Stomach (tissue), 9 donors: ENCODE measurements around the gene RABGAP1L. TPM values are rescaled to one million over a fixed set of nuclear protein-coding genes. Genes with fewer than 3 reads are reported as not detected.

Experiments used
- DNase-seq, 2 donors: peaks; one replicate each; pipeline versions ENCODE4 v3.0.0 to v3.0.0-alpha.2; 2013 to 2019
- H3K27ac ChIP-seq, 5 donors: fragments of 200-600 bp in 4 of 5; sonication (generic) in 4 of 5; one replicate each; pipeline ENCODE4 v1.5.1; 2013 to 2019; ENCODE audit warnings: mild to moderate bottlenecking in 1 of 5, moderate library complexity in 1 of 5
- H3K27me3 ChIP-seq, 3 donors: fragments of 200-600 bp; sonication (generic); one replicate each; pipeline ENCODE4 v1.5.1; 2017 to 2019; ENCODE audit warnings: mixed run types in 1 of 3
- H3K36me3 ChIP-seq, 4 donors: fragments of 200-600 bp; sonication (generic); 1 replicate in 3 of 4; 2 replicates in 1 of 4; pipeline ENCODE4 v1.5.1; 2016 to 2019
- H3K4me1 ChIP-seq, 4 donors: fragments of 200-600 bp; sonication (generic); one replicate each; pipeline ENCODE4 v1.5.1; 2016 to 2019
- H3K4me3 ChIP-seq, 4 donors: fragments of 200-600 bp; sonication (generic) in 3 of 4; one replicate each; pipeline ENCODE4 v1.5.1; 2016 to 2019; ENCODE audit warnings: mild to moderate bottlenecking in 1 of 4
- H3K9me3 ChIP-seq, 4 donors: fragments of 200-600 bp; sonication (generic); one replicate each; pipeline ENCODE4 v1.5.1; 2016 to 2019
- EP300 ChIP-seq: sonication (generic); formaldehyde crosslinking; IDR thresholded peaks from one replicate; pipeline ENCODE4 v1.6.1; 2017; ENCODE audit warnings: antibody characterized with exemption
- POLR2A ChIP-seq, 4 donors: fragments of 450-650 bp; IDR thresholded peaks; one replicate each; pipeline ENCODE4 v1.6.1; 2016; ENCODE audit warnings: antibody characterized with exemption in 4 of 4, control low read depth in 2 of 4, mild to moderate bottlenecking in 1 of 4, moderate library complexity in 1 of 4
- POLR2AphosphoS5 ChIP-seq, 3 donors: sonication (generic); formaldehyde crosslinking; IDR thresholded peaks; one replicate each; pipeline ENCODE4 v1.6.1; 2016; ENCODE audit warnings: antibody characterized with exemption in 3 of 3
- WGBS, 5 donors: extraction: QIAGEN DNeasy Blood & Tissue Kit in 3 of 5; methylation state at CpG; one replicate each; pipeline versions ENCODE4 v1.1.5 to v1.1.7; 2013 to 2018; 5-methylcytosine and 5-hydroxymethylcytosine counted together
- intact Hi-C: fragments of 100-400 bp; cut with DNase I; formaldehyde crosslinking; loops from one replicate; pipeline ENCODE4 v1.15.1; 2023; ENCODE audit warnings: low total_unique reads
- polyA plus RNA-seq, 3 donors: library from polyadenylated mRNA; stranded (reverse); fragments of 200-250 nt; gene quantifications; one replicate each; pipeline ENCODE4 v1.2.3, GENCODE V29; 2013
- total RNA-seq, 5 donors: library from RNA; depleted of rRNA; stranded (reverse); fragments of >200 nt; gene quantifications; one replicate each; pipeline versions ENCODE4 v1.1.0 to v1.2.3, GENCODE V29; 2014 to 2016
- TF ChIP-seq, protein P1 (sequence below), 7 experiments: fragments of 450-650 bp in 4 of 7; fragments of 200-600 bp in 3 of 7; sonication (generic) in 3 of 7; IDR thresholded peaks; one replicate each; pipeline ENCODE4 v1.5.1; 2016 to 2019; ENCODE audit warnings: antibody characterized with exemption in 7 of 7, control low read depth in 2 of 7, mild to moderate bottlenecking in 1 of 7
- donor health status: healthy with polysubstance abuse.
- donor health status: Bipolar disorder and iron deficiency.
- donor health status: healthy.

The RABGAP1L gene
- total and polyA plus RNA-seq, 8 donors: 14.2 to 238 (median 57.9) TPM

DNA sequence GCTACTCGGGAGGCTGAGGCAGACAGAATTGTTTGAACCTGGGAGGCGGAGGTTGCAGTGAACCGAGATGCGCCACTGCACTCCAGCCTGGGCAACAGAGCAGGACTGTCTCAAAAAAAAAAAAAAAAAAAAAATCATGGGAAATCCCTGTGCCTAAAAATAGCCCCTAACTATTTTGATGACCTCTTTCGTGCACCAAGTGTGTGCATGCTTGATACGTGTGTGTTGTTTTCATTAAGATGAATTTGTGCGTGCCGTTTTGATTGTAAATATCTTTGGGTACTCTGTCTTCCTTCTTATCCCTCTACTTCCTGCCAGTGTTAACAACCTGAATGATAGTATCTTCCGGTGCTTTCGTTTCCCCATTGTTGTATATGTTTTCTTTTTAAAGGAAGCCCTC is 850.2 kb downstream of the RABGAP1L start:
- no peaks in the 10 kb centered on the region for H3K9me3 ChIP-seq
- no peak for DNase-seq
- no peaks in the 10 kb centered on the region for H3K4me1 ChIP-seq
- no peak overlapping the region for H3K4me3 ChIP-seq
- TF ChIP-seq EP300: no peak
- TF ChIP-seq POLR2AphosphoS5 (IDR thresholded peaks at IDR 0.05): no peak
- TF ChIP-seq, protein P1, sequence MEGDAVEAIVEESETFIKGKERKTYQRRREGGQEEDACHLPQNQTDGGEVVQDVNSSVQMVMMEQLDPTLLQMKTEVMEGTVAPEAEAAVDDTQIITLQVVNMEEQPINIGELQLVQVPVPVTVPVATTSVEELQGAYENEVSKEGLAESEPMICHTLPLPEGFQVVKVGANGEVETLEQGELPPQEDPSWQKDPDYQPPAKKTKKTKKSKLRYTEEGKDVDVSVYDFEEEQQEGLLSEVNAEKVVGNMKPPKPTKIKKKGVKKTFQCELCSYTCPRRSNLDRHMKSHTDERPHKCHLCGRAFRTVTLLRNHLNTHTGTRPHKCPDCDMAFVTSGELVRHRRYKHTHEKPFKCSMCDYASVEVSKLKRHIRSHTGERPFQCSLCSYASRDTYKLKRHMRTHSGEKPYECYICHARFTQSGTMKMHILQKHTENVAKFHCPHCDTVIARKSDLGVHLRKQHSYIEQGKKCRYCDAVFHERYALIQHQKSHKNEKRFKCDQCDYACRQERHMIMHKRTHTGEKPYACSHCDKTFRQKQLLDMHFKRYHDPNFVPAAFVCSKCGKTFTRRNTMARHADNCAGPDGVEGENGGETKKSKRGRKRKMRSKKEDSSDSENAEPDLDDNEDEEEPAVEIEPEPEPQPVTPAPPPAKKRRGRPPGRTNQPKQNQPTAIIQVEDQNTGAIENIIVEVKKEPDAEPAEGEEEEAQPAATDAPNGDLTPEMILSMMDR (IDR thresholded peaks at IDR 0.05): no peak
- TF ChIP-seq POLR2A (IDR thresholded peaks at IDR 0.05): no peak
- WGBS, 5 donors: 80 to 85% (median 84%) methylated on average over 10 of the region's 10 CpGs
- intact Hi-C loops: no loop called here
- peaks cover 39 to 100% (median 98%) of the 10 kb centered on the region in 4 donors for H3K36me3 ChIP-seq
- no peak overlapping the region for H3K27ac ChIP-seq
- no peaks in the 10 kb centered on the region for H3K27me3 ChIP-seq

DNA sequence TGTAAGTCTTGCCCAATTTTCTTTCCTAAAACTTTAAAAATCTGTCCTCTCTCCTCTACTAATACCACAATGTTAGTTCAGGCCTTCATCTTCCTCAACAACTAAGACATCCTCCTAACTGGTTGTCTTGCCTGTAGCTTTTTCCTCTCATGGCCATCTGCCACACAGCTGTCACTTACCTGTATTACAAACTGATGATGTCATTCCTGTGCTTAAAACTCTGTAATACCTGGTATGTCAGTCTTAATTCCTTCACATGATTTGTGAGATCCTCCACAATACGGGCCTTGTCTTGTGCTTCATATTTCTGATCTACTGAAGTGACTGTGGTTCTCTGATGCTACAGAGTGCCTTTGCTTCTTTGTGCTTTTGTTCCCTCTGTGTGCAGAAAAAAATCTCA is 854.1 kb downstream of the RABGAP1L start:
- H3K9me3 ChIP-seq: no peaks in the 10 kb centered on the region
- intact Hi-C loops: no loop called here
- H3K4me3 ChIP-seq: no peak overlapping the region
- H3K27me3 ChIP-seq: no peaks in the 10 kb centered on the region
- TF ChIP-seq POLR2A (IDR thresholded peaks at IDR 0.05): no peak
- TF ChIP-seq POLR2AphosphoS5 (IDR thresholded peaks at IDR 0.05): no peak
- no peak for TF ChIP-seq EP300
- TF ChIP-seq, protein P1 (IDR thresholded peaks at IDR 0.05): no peak
- WGBS, 5 donors: 51 to 90% (median 86%) methylated on average over 1 of the region's 1 CpG
- H3K27ac ChIP-seq: no peak overlapping the region
- H3K36me3 ChIP-seq: peaks cover 48 to 100% (median 100%) of the 10 kb centered on the region in 4 donors
- peaks cover 0 to 16% (median 0%) of the 10 kb centered on the region in 4 donors for H3K4me1 ChIP-seq
- DNase-seq: no peak

DNA sequence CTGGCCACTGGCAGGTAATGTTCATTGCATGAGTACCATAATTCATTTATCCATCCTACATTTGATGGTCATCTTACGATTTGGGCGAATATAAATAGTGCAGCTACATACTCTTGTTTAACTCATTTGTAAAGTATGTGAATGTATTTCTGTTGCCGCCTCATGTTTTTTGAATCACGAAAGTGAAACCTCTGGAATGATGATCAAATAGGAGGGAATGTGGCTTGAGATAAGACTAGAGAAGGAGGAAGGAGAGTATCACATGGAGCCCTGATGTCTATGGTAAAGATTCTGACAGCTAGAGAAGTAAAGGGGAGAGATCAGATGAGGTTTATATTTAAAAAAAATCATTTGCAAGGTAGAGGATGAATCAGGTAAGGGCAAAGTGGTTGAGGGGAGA is 855.9 kb downstream of the RABGAP1L start:
- WGBS, 5 donors: 79 to 87% (median 84%) methylated on average over 4 of the region's 4 CpGs

DNA sequence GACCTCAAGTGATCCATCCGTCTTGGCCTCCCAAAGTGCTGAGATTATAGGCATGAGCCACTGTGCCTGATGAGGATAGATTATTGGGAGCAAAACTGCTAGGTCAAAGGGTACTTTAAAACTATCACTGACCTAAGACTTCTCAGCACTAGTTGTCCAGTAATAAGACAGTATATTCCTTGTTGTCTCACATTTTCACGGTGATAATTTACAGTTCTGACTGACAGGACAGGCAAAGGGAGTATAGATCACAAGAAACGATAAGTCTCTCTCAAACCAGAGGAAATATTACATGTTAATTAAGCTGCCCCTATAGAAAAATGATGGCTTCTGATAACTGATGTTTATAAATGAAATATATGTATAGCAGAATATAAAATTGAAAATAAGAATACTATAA is 860.2 kb downstream of the RABGAP1L start:
- WGBS, 5 donors: 86 to 95% (median 92%) methylated on average over 3 of the region's 3 CpGs
- H3K4me3 ChIP-seq: no peak overlapping the region
- H3K27me3 ChIP-seq: no peaks in the 10 kb centered on the region
- no peaks in the 10 kb centered on the region for H3K9me3 ChIP-seq
- intact Hi-C loops: no loop called here
- TF ChIP-seq, protein P1 (IDR thresholded peaks at IDR 0.05): no peak
- no peak for TF ChIP-seq POLR2AphosphoS5 (IDR thresholded peaks at IDR 0.05)
- no peak for TF ChIP-seq EP300
- no peak for TF ChIP-seq POLR2A (IDR thresholded peaks at IDR 0.05)
- H3K36me3 ChIP-seq: peaks cover 26 to 56% (median 49%) of the 10 kb centered on the region in 4 donors
- peaks cover 0 to 31% (median 20%) of the 10 kb centered on the region in 4 donors for H3K4me1 ChIP-seq
- DNase-seq: no peak
- no peak overlapping the region for H3K27ac ChIP-seq

More for the DNA sequence above, 855.9 kb downstream of the RABGAP1L start:
- Histone ChIP-seq H3K9me3 (no peaks in the 10 kb centered on the region), H3K36me3 (peaks cover 43 to 98% (median 91%) of the 10 kb centered on the region in 4 donors), H3K27ac (no peak overlapping the region), H3K4me1 (peaks cover 0 to 16% (median 2%) of the 10 kb centered on the region in 4 donors), H3K4me3 (no peak overlapping the region), H3K27me3 (no peaks in the 10 kb centered on the region)
- no peak for DNase-seq
- TF ChIP-seq, protein P1 (IDR thresholded peaks at IDR 0.05): no peak
- intact Hi-C loops: no loop called here
